Measurements from ENCODE around the gene CCDC27.
"Not testable (repeated sequence)": the region's sequence is repeated elsewhere in the genome, so short reads cannot be mapped to it uniquely, and the experiment has no call there.

CCDC27 gene

DNA sequence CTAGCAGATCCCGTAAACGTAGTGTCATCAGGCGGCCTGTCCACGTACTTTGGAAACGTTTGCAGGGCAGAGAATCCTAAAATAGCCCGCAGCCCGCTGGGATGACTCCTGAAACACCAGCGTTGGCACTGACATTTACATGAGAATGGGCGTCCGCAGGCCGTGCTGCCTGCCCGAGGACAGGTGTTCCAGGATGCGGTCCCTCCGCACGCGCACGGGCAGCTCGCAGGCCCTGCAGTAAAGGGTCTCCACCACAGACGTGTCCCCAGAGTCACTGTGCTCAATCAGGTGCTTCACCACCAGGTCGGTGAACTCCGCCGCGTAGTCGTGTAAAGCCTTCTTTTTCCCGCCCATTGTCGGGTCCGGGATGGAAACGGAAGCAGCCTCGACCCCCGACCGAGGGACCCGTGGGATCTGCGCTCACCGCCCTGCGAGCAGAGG is 5.8 kb upstream of the CCDC27 start:
- DNase-seq (ENCODE audit: low read depth) = no peak
- H3K4me3 ChIP-seq (ENCODE audit: low read length) = peak overlapping the region; percentile 53
- TF ChIP-seq, protein P1, sequence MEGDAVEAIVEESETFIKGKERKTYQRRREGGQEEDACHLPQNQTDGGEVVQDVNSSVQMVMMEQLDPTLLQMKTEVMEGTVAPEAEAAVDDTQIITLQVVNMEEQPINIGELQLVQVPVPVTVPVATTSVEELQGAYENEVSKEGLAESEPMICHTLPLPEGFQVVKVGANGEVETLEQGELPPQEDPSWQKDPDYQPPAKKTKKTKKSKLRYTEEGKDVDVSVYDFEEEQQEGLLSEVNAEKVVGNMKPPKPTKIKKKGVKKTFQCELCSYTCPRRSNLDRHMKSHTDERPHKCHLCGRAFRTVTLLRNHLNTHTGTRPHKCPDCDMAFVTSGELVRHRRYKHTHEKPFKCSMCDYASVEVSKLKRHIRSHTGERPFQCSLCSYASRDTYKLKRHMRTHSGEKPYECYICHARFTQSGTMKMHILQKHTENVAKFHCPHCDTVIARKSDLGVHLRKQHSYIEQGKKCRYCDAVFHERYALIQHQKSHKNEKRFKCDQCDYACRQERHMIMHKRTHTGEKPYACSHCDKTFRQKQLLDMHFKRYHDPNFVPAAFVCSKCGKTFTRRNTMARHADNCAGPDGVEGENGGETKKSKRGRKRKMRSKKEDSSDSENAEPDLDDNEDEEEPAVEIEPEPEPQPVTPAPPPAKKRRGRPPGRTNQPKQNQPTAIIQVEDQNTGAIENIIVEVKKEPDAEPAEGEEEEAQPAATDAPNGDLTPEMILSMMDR (IDR thresholded peaks at IDR 0.05; ENCODE audit: insufficient read depth, low read depth, low read length, missing control alignments) = no peak

DNA sequence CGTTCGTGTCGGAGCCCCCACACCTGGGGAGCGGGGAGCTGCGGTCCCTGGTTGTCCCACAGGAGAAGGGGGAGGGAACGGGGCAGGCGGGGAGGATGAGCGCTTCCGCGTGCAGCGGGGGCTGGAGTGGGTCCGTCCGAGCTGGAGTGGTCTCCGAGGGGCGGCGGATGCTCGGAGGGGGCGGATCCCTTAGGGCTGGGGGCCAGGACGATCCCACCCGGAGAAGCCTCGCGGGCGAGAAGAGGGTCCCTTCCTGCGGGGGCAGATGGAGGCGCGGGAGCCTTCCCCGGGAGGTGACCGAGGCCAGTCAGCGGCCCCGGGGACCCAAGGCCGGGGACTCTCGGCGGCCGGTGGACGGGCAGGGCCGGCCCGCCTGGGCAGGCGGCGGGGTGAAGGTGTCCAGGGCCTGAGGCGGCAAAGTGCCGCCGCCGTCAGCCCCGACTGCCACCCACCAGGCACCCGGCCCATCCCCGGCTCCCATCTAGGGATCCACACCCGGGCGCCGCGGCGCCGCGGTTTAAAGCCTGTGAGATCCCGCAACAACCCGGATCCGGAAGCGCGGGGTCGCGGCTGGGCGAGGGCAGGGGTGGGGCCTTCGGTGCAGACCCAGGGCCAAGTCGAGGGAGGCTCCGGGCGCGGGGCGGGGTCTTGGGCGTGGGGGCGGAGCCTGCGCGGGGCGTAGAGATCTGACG is 5.3 kb upstream of the CCDC27 start:
- H3K4me3 ChIP-seq (ENCODE audit: low read length) = peak overlapping the region; percentile 53
- TF ChIP-seq, protein P1 (IDR thresholded peaks at IDR 0.05; ENCODE audit: insufficient read depth, low read depth, low read length, missing control alignments) = no peak
- peak; percentile 80 for DNase-seq (ENCODE audit: low read depth)

DNA sequence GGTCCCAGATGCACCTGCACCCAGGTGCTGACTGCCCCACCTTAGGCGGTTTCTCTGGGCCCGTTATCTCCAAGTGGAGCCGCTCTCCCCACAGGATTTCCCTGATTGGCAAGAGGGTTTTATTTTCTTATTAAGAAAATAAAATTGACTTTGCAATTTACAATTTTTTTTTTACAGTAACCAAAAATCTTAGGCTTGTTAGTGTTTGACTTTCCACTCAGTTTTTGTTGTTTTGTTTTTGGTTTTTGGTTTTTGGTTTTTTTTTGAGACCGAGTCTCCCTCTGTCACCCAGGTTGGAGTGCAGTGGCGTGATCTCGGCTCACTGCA is 4.8 kb upstream of the CCDC27 start:
- no peak for DNase-seq (ENCODE audit: low read depth)
- peak overlapping the region; percentile 53 for H3K4me3 ChIP-seq (ENCODE audit: low read length)
- TF ChIP-seq, protein P1 (IDR thresholded peaks at IDR 0.05; ENCODE audit: insufficient read depth, low read depth, low read length, missing control alignments) = no peak

DNA sequence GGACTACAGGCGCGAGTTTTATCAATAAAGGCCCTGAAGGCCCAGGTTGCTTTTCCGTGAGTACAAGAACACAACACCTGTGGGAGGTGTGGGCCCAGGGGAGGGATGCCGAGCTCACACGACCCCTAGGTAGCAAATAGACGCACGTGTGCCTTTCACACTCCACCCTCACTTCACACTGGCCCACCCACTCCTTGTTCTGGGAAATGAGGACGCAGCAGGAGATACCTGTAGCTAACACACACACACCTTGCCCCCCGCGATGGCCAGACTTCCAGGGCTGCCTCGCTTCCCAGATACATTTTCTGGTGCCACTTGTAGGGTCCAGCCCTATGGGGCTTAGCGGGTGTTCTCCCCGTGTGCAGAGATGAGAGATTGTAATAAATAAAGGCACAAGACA is 4.3 kb upstream of the CCDC27 start:
- peak overlapping the region; percentile 53 for H3K4me3 ChIP-seq (ENCODE audit: low read length)
- DNase-seq (ENCODE audit: low read depth) = no peak
- TF ChIP-seq, protein P1 (IDR thresholded peaks at IDR 0.05; ENCODE audit: insufficient read depth, low read depth, low read length, missing control alignments) = no peak

DNA sequence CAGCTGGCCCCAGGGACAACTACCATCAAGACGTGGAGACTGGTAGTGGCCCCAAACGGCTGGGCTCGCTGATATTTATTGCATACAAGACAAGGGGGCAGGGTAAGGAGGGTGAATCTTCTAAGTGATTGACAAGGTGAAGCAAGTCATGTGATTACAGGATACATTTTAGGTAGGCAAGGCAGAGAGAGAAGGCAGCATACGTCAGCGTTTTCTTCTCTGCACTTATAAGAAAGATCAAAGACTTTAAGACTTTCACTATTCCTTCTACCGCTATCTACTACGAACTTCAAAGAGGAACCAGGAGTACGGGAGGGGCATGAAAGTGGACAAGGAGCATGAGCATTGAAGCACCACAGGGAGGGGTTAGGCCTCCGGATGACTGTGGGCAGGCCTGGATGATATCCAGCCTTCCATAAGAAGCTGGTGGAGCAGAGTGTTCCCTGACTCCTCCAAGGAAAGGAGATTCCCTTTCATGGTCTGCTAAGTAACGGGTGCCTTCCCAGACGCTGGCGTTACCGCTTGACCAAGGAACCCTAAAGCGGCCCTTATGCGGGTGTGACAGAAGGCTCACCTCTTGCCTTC is 3.8 kb upstream of the CCDC27 start:
- H3K4me3 ChIP-seq (ENCODE audit: low read length); DNase-seq (ENCODE audit: low read depth): not testable (repeated sequence)

DNA sequence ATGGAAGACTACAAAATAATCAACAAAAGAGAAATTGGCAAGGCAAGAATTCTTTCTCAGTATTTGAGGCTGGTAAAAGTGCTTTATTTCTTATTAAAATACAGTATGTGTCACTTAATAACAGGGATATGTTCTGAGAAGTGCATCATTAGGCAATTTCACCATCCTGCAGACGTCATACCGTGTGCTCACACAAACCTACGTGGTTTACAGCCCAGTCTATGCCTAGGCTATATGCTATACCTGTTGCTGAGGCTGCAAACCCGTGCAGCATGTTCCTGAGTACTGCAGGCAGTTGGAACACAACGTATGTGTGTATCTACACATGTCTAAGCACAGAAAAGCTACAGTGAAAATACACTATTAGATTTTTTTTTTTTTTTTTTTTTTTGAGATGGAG is 2.7 kb upstream of the CCDC27 start:
- DNase-seq (ENCODE audit: low read depth) = no peak
- TF ChIP-seq, protein P1 (IDR thresholded peaks at IDR 0.05; ENCODE audit: insufficient read depth, low read depth, low read length, missing control alignments) = no peak

DNA sequence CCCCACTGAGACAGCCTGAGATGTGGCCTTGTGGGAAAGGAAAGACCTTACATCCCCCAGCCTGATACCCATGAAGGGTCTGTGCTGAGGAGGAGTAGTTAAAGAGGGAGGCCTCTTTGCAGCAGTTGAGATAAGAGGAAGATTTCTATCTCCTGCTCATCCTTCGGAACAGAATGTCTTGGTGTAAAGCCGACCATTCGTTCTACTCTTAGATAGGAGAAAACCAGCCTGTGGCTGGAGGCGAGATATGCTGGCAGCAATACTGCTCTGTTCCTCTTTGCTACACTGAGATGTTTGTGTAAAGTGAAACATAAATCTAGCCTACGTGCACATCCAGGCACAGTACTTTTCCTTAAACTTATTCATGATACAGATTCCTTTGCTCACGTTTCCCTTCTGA is 1.5 kb upstream of the CCDC27 start:
- no peak for DNase-seq (ENCODE audit: low read depth)
- no peak overlapping the region for H3K4me3 ChIP-seq (ENCODE audit: low read length)
- TF ChIP-seq, protein P1 (IDR thresholded peaks at IDR 0.05; ENCODE audit: insufficient read depth, low read depth, low read length, missing control alignments) = no peak

More for the DNA sequence above, 2.7 kb upstream of the CCDC27 start:
- no peak overlapping the region for H3K4me3 ChIP-seq (ENCODE audit: low read length)
